Left colon (tissue), 2 donors: ENCODE data around the gene FUT8. TPM values are rescaled to one million over a fixed set of nuclear protein-coding genes. Genes with fewer than 3 reads are reported as not detected.
"Not testable (repeated sequence)": the region's sequence is repeated elsewhere in the genome, so short reads cannot be mapped to it uniquely, and the experiment has no call there.

Source experiments
- ATAC-seq: fragments of 200-7000 bp; cut with Tn5 transposase; one replicate; pipeline ENCODE4 v1.9.1; 2020; ENCODE audit warnings: mild to moderate bottlenecking, moderate library complexity
- DNase-seq, 2 donors: peaks; one replicate each; pipeline ENCODE4 v3.0.0-alpha.2; 2020
- intact Hi-C, 2 donors: fragments of 100-400 bp; cut with DNase I in 1 of 2; cut with micrococcal nuclease in 1 of 2; formaldehyde crosslinking; loops; one replicate each; pipeline versions ENCODE4 v1.11.2 to v1.14.0; 2022; cut with DNase I, micrococcal nuclease
- total RNA-seq, 2 donors: library from RNA; stranded (reverse); fragmentation: NEBNext Ultra II Directional; extraction: Animal tissue kit (Norgen Biotek cat#: 25700); gene quantifications; one replicate each; pipeline ENCODE4 v1.2.1, GENCODE V29; 2021
- donor health status: DM: no; HTN: no; CAD: no.
- donor health status: DM: yes; HTN: yes; CAD: no.

The FUT8 gene
- total RNA-seq, 2 donors from 2014 or later, result 22.3 to 27.8 TPM

DNA sequence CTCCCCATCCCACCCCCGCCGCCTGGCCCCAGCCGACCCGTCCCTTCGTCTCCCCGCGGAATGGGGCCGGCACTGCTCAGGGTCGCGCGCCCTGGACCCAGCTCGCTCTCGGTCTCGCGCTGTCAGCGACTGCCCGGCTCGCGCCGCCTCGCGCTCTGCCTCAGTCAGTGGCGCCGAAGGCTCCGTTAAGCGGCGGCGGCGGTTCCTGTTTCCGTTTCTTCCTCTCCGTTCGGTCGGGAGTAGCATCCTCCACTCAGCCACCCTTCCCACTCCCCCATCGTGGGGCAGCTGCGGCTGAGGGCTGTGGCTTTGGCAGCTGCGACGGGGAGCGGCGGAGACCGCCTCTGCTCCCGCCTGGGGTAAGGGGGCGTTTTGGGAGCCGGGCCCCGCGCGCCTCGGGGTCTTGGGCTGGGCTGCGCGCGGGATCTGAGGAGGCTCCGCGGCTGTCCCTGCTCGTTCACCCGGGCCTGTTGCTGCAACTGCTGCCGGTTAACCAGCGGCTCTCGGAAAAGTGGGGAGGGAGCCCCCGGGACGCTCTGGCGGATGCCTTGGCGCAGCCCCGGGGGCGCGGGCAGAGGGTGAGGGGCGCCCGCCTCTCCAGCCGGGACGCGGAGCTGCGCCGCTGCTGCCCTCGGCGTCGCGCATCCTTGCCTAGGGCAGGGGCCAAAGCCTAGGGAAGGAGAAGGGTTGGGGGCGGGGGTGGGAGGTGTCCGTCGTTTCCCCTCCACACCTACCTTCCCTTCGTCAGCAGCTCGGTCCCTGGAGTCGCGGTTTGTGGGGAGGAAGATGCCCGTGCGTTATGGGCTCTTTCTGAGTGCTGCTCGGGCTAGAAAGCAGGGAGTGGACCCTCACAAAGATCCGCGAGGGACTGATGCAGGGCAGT lies 567 bp downstream of the FUT8 start:
- DNase-seq (peak; percentile 39 to 83), ATAC-seq (peak; percentile 59)
- intact Hi-C loops, result loop anchor here (5.0 to 10.0 kb wide), 2 partner anchors 409 to 412 kb away; no protein-coding TSS in a partner anchor

- ATAC-seq, result no peak
- intact Hi-C loops, result loop anchor here (5.0 to 10.0 kb wide), 2 partner anchors 409 to 411 kb away; no protein-coding TSS in a partner anchor
- no peak for DNase-seq
Measured at GRCh38 chr14:65413739-65414045, 1.2 kb downstream of the FUT8 start.

- intact Hi-C loops, result loop anchor here (5.0 to 10.0 kb wide), 2 partner anchors 407 to 410 kb away; no protein-coding TSS in a partner anchor
- no peak for DNase-seq
- no peak for ATAC-seq
Measured at GRCh38 chr14:65414961-65415589, 2.5 kb downstream of the FUT8 start.

DNA sequence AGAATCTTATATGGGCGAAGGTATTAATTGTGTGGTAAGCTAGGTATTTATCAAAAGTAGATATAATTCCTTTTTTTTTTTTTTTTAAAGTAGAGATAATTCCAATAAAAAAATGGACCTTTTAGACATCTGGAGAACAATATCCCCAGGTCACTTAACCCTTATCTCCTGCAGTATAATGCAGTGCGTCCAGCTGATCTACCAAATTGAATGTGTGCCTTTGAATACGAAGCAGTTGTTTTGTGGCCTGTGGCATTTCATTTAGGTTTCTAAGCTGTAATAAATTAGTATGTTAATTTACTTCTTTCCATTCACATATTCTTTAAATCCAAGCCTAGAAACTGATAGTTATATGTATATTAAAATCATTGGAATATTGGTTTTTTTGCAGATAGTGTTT lies 3.1 kb downstream of the FUT8 start:
- DNase-seq (no peak), ATAC-seq (no peak)
- intact Hi-C loops, result loop anchor here in 1 of 2 donors (10.0 kb wide), 1 partner anchor 409 kb away; no protein-coding TSS in a partner anchor

DNA sequence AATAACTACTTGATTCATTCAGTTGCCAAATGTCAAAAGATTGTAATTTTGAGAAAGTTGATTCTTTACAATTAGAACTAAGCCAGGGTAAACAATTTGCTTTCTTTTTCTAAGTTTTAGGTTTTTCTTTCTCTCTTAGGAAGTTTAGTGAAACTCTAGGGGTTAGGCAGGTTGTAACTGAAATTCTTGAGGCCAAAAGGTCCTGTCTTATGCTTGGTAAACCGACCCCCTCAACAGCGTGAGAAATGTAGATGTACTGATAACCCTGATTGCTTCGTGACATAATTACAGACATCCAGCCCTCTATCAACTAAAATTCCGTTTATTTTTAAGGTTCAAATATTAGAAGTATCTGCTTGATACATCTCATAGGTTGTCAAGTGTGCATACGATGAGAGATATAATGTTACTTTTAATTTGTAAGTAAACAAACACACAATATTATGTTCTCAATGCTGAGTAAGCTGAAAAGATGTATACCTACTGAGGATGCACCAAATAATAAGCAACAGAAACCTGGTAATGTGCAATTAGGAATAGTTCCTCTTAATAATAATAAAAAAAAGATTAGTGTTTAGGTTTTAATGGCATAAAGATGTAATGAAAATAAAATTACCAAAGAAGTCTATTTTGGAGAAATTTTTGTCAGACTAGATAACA lies 7.2 kb downstream of the FUT8 start:
- intact Hi-C loops, result loop anchor here in 1 of 2 donors (10.0 kb wide), 1 partner anchor 405 kb away; no protein-coding TSS in a partner anchor
- ATAC-seq (no peak), DNase-seq (no peak)

DNA sequence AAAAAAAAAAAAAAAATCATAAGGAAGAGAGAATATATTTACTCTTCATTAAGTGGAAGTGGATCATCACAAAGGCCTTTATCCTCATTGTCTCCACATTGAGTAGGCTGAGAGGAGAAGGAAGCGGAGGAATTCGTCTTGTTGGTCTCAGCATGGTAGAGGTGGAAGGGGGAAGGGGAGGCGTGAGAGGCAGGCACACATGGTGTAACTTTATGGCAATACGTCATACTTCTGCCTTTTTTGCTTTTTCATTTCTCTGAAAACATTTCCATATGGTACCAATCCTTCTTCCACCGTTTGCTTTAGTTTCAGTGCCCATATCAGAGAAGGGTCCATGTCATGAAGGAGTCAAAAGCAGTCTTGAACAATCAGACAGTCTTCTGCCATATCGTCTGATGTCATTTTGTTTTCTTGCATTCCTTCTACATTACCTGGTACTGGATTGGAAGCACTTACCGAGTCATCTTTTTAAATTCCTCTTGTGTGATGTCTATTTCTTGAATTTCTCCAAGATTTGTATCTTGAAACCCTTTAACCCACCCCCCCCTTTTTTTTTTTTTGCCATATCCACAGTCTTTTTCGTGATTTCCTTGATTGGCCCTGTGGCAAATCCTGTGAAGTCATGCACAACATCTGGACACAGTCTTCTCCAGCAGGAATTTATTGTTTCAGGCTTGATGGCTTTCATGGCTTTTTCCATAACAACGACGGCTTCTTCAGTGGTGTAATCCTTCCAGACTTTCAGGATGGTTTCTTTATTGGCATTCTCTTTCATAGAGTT lies 8.9 kb downstream of the FUT8 start:
- no peak for ATAC-seq
- intact Hi-C loops, result no loop called here

GRCh38 chr14:65422088-65422834 lies 9.7 kb downstream of the FUT8 start:
- DNase-seq (no peak), ATAC-seq (no peak)
- intact Hi-C loops, result no loop called here

More for the DNA sequence above, 8.9 kb downstream of the FUT8 start:
- DNase-seq, result no peak

DNA sequence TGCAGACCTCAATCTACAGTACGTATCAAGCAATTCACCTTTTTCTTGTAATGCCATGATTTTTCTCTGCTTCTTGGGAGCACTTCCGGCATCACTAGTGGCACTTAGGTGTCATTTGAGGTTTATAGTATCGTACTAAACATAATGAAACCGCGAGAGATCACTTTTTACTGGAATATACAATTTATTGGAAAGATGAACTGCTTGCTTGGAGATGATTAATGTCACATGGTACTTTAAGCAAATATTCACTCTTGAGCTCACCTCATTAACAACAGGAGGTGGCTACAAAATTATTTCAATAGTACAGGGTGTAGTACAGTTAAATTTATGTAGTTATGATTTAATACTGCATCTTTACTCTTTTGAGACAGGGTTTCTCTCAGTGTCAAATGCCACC lies 11.5 kb downstream of the FUT8 start:
- ATAC-seq (peak; percentile 50), DNase-seq (no peak)
- intact Hi-C loops, result no loop called here

- no peak for DNase-seq
- intact Hi-C loops, result no loop called here
- no peak for ATAC-seq
Measured at GRCh38 chr14:65424531-65424930, 12.0 kb downstream of the FUT8 start.

GRCh38 chr14:65425885-65426284 lies 13.4 kb downstream of the FUT8 start:
- intact Hi-C loops, result no loop called here
- no peak for DNase-seq
- ATAC-seq, result no peak

DNA sequence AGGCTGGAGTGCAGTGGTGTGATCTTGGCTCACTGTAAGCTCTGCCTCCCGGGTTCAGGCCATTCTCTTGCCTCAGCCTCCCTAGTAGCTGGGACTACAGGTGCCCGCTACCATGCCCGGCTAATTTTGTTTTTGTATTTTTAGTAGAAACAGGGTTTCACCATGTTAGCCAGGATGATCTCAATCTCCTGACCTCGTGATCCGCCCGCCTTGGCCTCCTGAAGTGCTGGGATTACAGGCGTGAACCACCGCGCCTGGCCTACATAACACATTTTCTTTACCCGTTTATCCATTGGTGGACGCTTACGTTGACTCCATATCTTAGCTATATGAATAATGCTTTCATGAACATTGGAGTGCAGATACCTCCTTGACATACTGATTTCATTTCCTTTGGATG lies 14.4 kb downstream of the FUT8 start:
- DNase-seq, intact Hi-C loops, ATAC-seq: not testable (repeated sequence)

GRCh38 chr14:65428691-65429090 lies 16.2 kb downstream of the FUT8 start:
- DNase-seq, result no peak
- intact Hi-C loops, result no loop called here
- no peak for ATAC-seq

DNA sequence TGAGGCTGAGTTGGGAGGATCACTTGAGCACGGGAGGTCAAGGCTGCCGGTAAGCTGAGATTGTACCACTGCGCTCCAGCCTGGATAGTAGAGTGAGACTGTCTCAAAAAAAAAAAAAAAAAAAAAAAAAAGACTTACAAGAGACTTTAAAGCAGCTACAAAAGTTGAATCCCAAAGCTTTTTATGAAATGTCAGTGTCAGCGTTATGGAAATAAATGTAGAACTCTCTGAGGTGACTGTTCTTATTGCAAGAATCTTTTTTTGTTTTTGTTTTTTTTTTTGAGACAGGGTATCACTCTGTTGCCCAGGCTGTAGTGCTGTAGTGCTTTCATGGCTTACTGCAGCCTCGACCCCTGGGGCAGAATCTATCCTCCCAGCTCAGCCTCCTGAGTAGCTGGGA lies 17.2 kb downstream of the FUT8 start:
- no peak for DNase-seq
- intact Hi-C loops, result no loop called here
- no peak for ATAC-seq

GRCh38 chr14:65431245-65431644 lies 18.7 kb downstream of the FUT8 start:
- intact Hi-C loops, result no loop called here

GRCh38 chr14:65431951-65432350 lies 19.4 kb downstream of the FUT8 start:
- no peak for DNase-seq
- ATAC-seq, result no peak
- intact Hi-C loops, result no loop called here

More at GRCh38 chr14:65431245-65431644, 18.7 kb downstream of the FUT8 start:
- no peak for ATAC-seq
- no peak for DNase-seq

DNA sequence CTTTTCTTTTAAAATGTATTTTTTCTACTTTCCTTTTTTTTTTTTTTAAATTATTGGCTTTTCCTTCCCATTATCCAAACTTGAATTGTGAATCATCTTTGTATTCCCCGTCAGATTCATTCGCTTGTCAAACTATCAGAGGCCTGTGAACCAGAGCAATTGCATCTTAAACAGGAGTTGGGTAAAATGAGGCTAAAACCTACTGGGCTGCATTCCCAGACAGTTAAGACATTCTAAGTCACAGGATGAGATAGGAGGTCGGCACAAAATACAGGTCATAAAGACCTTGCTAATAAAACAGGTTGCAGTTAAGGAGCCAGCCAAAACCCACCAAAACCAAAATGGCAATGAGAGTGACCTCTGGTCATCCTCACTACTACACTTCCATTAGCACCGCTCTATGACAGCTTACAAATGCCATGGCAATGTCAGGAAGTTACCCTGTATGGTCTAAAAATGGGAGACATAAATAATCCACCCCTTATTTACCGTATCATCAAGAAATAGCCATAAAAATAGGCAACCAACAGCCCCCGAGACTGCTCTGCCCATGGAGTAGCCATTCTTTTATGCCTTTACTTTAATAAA lies 19.9 kb downstream of the FUT8 start:
- ATAC-seq (no peak), DNase-seq (no peak)
- intact Hi-C loops, result no loop called here

GRCh38 chr14:65433157-65433556 lies 20.6 kb downstream of the FUT8 start:
- ATAC-seq (no peak), DNase-seq (no peak)
- intact Hi-C loops, result no loop called here

- DNase-seq, result no peak
- no peak for ATAC-seq
Measured at GRCh38 chr14:65433646-65434045, 21.1 kb downstream of the FUT8 start.

More at GRCh38 chr14:65433646-65434045, 21.1 kb downstream of the FUT8 start:
- intact Hi-C loops, result no loop called here
